Spleen (tissue), 3 donors: Measurements from ENCODE around the gene RRBP1.

Experiments used
- POLR2A ChIP-seq, 3 donors: fragments of 450-650 bp; IDR thresholded peaks; one replicate each; pipeline ENCODE4 v1.5.1; 2017; ENCODE audit warnings: antibody characterized with exemption in 3 of 3, mild to moderate bottlenecking in 1 of 3
- POLR2AphosphoS5 ChIP-seq, 3 donors: sonication (generic); formaldehyde crosslinking; IDR thresholded peaks; one replicate each; pipeline ENCODE4 v1.5.1; 2017; ENCODE audit warnings: antibody characterized with exemption in 3 of 3

- no peak for TF ChIP-seq POLR2AphosphoS5 (IDR thresholded peaks at IDR 0.05)
- TF ChIP-seq POLR2A (IDR thresholded peaks at IDR 0.05), result no peak
These were observed 38.4 kb downstream of the RRBP1 start for GRCh38 chr20:17643531-17644188.
